Skin epidermis (tissue), 12 donors: Measurements from ENCODE around the gene EHD2.

Source experiments
- H3K27ac ChIP-seq, 21 experiments: fragments of 200-600 bp; sonication (generic) in 11 of 21; one replicate each; pipeline ENCODE4 v1.5.0; 2020; ENCODE audit warnings: mild to moderate bottlenecking in 3 of 21, inconsistent platforms in 2 of 21, moderate library complexity in 2 of 21
- H3K4me3 ChIP-seq, 7 experiments: fragments of 200-600 bp; sonication (generic) in 2 of 7; one replicate each; pipeline ENCODE4 v1.5.0; 2020; ENCODE audit warnings: inconsistent platforms in 2 of 7, mild to moderate bottlenecking in 2 of 7, moderate library complexity in 1 of 7

Gene EHD2

GRCh38 chr19:47735131-47735530 lies 21.9 kb downstream of the EHD2 start:
- Histone ChIP-seq H3K4me3 (no peak overlapping the region), H3K27ac (no peak overlapping the region)

- H3K27ac ChIP-seq: peak overlapping the region in 5 of 21 experiments; percentile 30 to 94 (median 86)
- no peak overlapping the region for H3K4me3 ChIP-seq
Measured at GRCh38 chr19:47740866-47741519, 27.8 kb downstream of the EHD2 start.

- Histone ChIP-seq H3K4me3 (no peak overlapping the region), H3K27ac (peak overlapping the region in 15 of 21 experiments; percentile 30 to 94 (median 86))
Measured at GRCh38 chr19:47741544-47742140, 28.4 kb downstream of the EHD2 start.

GRCh38 chr19:47742634-47743033 lies 29.4 kb downstream of the EHD2 start:
- peak overlapping the region in 4 of 7 experiments; percentile 22 to 40 (median 34) for H3K4me3 ChIP-seq
- peak overlapping the region; percentile 13 to 94 (median 86) for H3K27ac ChIP-seq

GRCh38 chr19:47745010-47745901 lies 32.0 kb downstream of the EHD2 start, which contains the start of gene NOP53:
Gene NOP53 (plus strand): TSS chr19:47745546. CDS start chr19:47745560, 14 bp downstream.
- Histone ChIP-seq H3K4me3 (peak within 1 kb of the TSS; percentile 54 to 80 (median 67)), H3K27ac (peak within 1 kb of the TSS; percentile 48 to 100 (median 97))

GRCh38 chr19:47746129-47746528 lies 32.9 kb downstream of the EHD2 start:
- Histone ChIP-seq H3K4me3 (peak overlapping the region; percentile 54 to 80 (median 67)), H3K27ac (peak overlapping the region in 12 of 21 experiments; percentile 84 to 100 (median 97))

- Histone ChIP-seq H3K4me3 (no peak overlapping the region), H3K27ac (peak overlapping the region in 1 of 21 experiments; percentile 1)
Measured at GRCh38 chr19:47749326-47749725, 36.1 kb downstream of the EHD2 start.

GRCh38 chr19:47750752-47751151 lies 37.5 kb downstream of the EHD2 start:
- Histone ChIP-seq H3K27ac (no peak overlapping the region), H3K4me3 (no peak overlapping the region)

GRCh38 chr19:47752440-47753211 lies 39.4 kb downstream of the EHD2 start:
- H3K4me3 ChIP-seq: no peak overlapping the region
- no peak overlapping the region for H3K27ac ChIP-seq

- Histone ChIP-seq H3K4me3 (no peak overlapping the region), H3K27ac (no peak overlapping the region)
Measured at GRCh38 chr19:47754206-47755064, 41.2 kb downstream of the EHD2 start.

- H3K27ac ChIP-seq: no peak overlapping the region
- H3K4me3 ChIP-seq: no peak overlapping the region
Measured at GRCh38 chr19:47755065-47755761, 42.0 kb downstream of the EHD2 start.

- no peak overlapping the region for H3K4me3 ChIP-seq
- no peak overlapping the region for H3K27ac ChIP-seq
Measured at GRCh38 chr19:47755762-47756626, 42.8 kb downstream of the EHD2 start.

GRCh38 chr19:47756627-47756929 lies 43.4 kb downstream of the EHD2 start:
- Histone ChIP-seq H3K27ac (no peak overlapping the region), H3K4me3 (no peak overlapping the region)

- Histone ChIP-seq H3K27ac (no peak overlapping the region), H3K4me3 (no peak overlapping the region)
Measured at GRCh38 chr19:47756953-47757608, 43.9 kb downstream of the EHD2 start.

- H3K4me3 ChIP-seq: no peak overlapping the region
- H3K27ac ChIP-seq: no peak overlapping the region
Measured at GRCh38 chr19:47757617-47758442, 44.6 kb downstream of the EHD2 start.

GRCh38 chr19:47758443-47758804 lies 45.2 kb downstream of the EHD2 start:
- no peak overlapping the region for H3K27ac ChIP-seq
- no peak overlapping the region for H3K4me3 ChIP-seq
